Neural crest cell (in vitro differentiated cells): Measurements from ENCODE around the gene ZNF92. TPM values are rescaled to one million over a fixed set of nuclear protein-coding genes. Genes with fewer than 3 reads are reported as not detected.
"Not testable (repeated sequence)": the region's sequence is repeated elsewhere in the genome, so short reads cannot be mapped to it uniquely, and the experiment has no call there.

ENCODE experiments used
- DNase-seq: peaks from one replicate; pipeline ENCODE4 v3.0.0; 2021; ENCODE audit warnings: low read depth, mixed read lengths, low spot score
- H3K27ac Mint-ChIP-seq: one replicate; pipeline ENCODE4 v1.8.0; 2021; ENCODE audit warnings: mild to moderate bottlenecking, mixed read lengths; ENCODE audit not compliant: unreplicated experiment
- H3K27me3 Mint-ChIP-seq: 2 replicates; pipeline ENCODE4 v1.8.0; 2021; ENCODE audit warnings: low read depth, mild to moderate bottlenecking, mixed read lengths
- H3K36me3 Mint-ChIP-seq: 2 replicates; pipeline ENCODE4 v1.8.0; 2021; ENCODE audit warnings: low read depth, mild to moderate bottlenecking, mixed read lengths
- H3K4me1 Mint-ChIP-seq: 2 replicates; pipeline ENCODE4 v1.8.0; 2021; ENCODE audit warnings: mixed read lengths
- H3K4me3 Mint-ChIP-seq: one replicate; pipeline ENCODE4 v1.8.0; 2021; ENCODE audit warnings: mild to moderate bottlenecking, mixed read lengths
- H3K9me3 Mint-ChIP-seq: 2 replicates; pipeline ENCODE4 v1.8.0; 2021; ENCODE audit warnings: mixed read lengths
- total RNA-seq: library from RNA; stranded (reverse); gene quantifications from 2 replicates; pipeline ENCODE4 v1.2.1, GENCODE V29; 2021
- TF ChIP-seq, protein P1 (sequence below): fragments of 200-600 bp; sonication (generic); conservative IDR thresholded peaks from 2 replicates; pipeline ENCODE4 v1.5.0; 2021; ENCODE audit warnings: antibody characterized with exemption, mild to moderate bottlenecking

The ZNF92 gene
- total RNA-seq, 1 donor from 2014 or later, result 26.0 TPM

GRCh38 chr7:65409363-65409762, 35.7 kb downstream of the ZNF92 start:
- H3K27me3 Mint-ChIP-seq, result peaks cover 20% of the 10 kb centered on the region
- TF ChIP-seq, protein P1, sequence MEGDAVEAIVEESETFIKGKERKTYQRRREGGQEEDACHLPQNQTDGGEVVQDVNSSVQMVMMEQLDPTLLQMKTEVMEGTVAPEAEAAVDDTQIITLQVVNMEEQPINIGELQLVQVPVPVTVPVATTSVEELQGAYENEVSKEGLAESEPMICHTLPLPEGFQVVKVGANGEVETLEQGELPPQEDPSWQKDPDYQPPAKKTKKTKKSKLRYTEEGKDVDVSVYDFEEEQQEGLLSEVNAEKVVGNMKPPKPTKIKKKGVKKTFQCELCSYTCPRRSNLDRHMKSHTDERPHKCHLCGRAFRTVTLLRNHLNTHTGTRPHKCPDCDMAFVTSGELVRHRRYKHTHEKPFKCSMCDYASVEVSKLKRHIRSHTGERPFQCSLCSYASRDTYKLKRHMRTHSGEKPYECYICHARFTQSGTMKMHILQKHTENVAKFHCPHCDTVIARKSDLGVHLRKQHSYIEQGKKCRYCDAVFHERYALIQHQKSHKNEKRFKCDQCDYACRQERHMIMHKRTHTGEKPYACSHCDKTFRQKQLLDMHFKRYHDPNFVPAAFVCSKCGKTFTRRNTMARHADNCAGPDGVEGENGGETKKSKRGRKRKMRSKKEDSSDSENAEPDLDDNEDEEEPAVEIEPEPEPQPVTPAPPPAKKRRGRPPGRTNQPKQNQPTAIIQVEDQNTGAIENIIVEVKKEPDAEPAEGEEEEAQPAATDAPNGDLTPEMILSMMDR, result no peak
- H3K36me3 Mint-ChIP-seq, result peaks cover 11% of the 10 kb centered on the region
- H3K4me3 Mint-ChIP-seq, result no peak overlapping the region
- H3K9me3 Mint-ChIP-seq, result peaks cover 17% of the 10 kb centered on the region
- no peaks in the 10 kb centered on the region for H3K4me1 Mint-ChIP-seq
- no peak overlapping the region for H3K27ac Mint-ChIP-seq
- DNase-seq, result no peak

- peaks cover 20% of the 10 kb centered on the region for H3K27me3 Mint-ChIP-seq
- no peak overlapping the region for H3K4me3 Mint-ChIP-seq
- peaks cover 9% of the 10 kb centered on the region for H3K9me3 Mint-ChIP-seq
- no peak overlapping the region for H3K27ac Mint-ChIP-seq
- H3K36me3 Mint-ChIP-seq, result no peaks in the 10 kb centered on the region
- DNase-seq, result no peak
- H3K4me1 Mint-ChIP-seq, result no peaks in the 10 kb centered on the region
- TF ChIP-seq, protein P1, result no peak
These were observed 37.6 kb downstream of the ZNF92 start for GRCh38 chr7:65411249-65411648.

DNA sequence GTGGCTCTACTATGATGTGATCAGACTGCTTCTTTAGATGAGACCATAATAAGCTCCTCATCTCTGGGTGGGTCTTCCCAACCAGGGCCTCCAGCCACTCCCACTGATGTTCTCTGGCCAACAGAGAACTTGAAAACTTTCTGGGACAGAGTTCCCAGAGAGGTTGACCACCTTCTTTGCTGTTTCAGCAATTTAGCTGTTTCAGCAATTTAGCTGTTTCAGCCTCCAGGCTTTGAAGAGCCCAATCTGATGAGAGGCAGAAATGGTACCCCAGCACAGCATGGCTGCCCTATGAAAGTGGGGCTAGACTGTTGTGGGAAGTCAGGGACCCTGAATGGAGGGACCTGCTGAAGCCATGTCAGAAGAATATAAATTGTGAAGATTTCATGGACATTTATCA, 49.0 kb downstream of the ZNF92 start:
- TF ChIP-seq, protein P1, result no peak
- no peak for DNase-seq
- Mint-ChIP-seq H3K36me3 (no peaks in the 10 kb centered on the region), H3K4me1 (no peaks in the 10 kb centered on the region), H3K9me3 (peaks cover 3% of the 10 kb centered on the region), H3K4me3 (no peak overlapping the region), H3K27me3 (peaks cover 26% of the 10 kb centered on the region), H3K27ac (no peak overlapping the region)

GRCh38 chr7:65423286-65423685, 49.6 kb downstream of the ZNF92 start:
- H3K27me3 Mint-ChIP-seq, result peaks cover 26% of the 10 kb centered on the region
- H3K4me1 Mint-ChIP-seq, H3K27ac Mint-ChIP-seq, H3K9me3 Mint-ChIP-seq, DNase-seq, H3K36me3 Mint-ChIP-seq, H3K4me3 Mint-ChIP-seq: not testable (repeated sequence)

GRCh38 chr7:65429642-65430343, 56.1 kb downstream of the ZNF92 start:
- peaks cover 13% of the 10 kb centered on the region for H3K9me3 Mint-ChIP-seq
- DNase-seq, result no peak
- H3K4me3 Mint-ChIP-seq, result no peak overlapping the region
- H3K27ac Mint-ChIP-seq, result no peak overlapping the region
- H3K36me3 Mint-ChIP-seq, result peaks cover 5% of the 10 kb centered on the region
- no peaks in the 10 kb centered on the region for H3K4me1 Mint-ChIP-seq
- TF ChIP-seq, protein P1, result no peak
- H3K27me3 Mint-ChIP-seq, result peaks cover 34% of the 10 kb centered on the region

DNA sequence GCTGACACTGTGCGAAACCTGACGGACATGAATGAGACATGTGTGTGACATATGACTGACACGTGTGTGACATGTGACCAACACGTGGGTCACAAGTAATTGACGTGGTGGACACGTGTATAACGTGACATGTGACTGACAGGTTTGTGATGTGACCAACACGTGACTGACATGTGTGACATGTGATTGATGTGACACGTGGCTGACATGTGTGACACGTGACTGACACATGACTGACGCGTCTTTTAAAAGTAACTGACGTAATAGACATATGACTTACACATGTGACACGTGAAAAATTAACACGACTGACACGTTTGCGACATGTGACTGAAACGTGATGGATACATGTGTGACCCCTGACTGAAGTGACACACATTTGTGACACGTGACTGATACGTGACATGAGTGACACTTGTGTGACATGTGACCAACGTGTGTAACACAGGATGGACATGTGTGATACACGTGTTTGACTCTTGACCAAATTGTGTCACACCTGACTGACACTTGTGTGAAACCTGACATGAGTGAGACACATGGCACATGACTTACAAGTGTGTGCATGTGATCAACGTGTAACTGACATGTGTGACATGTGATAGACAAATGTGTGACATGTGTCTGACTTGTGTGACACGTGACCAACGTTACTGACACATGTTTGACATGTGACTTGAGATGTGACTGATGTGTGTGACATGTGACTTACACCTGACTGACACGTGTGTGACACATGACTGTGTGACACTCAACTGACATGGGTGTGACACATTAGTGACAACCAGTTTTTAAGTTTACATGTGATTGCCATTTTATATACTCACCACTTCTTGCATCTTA, 56.9 kb downstream of the ZNF92 start:
- peaks cover 13% of the 10 kb centered on the region for H3K9me3 Mint-ChIP-seq
- DNase-seq, result no peak
- peaks cover 5% of the 10 kb centered on the region for H3K36me3 Mint-ChIP-seq
- no peak overlapping the region for H3K27ac Mint-ChIP-seq
- no peak overlapping the region for H3K4me3 Mint-ChIP-seq
- H3K4me1 Mint-ChIP-seq, result no peaks in the 10 kb centered on the region
- peaks cover 32% of the 10 kb centered on the region for H3K27me3 Mint-ChIP-seq
- TF ChIP-seq, protein P1, result no peak
